ENCODE measurements around the gene MYL10. TPM values are rescaled to one million over a fixed set of nuclear protein-coding genes. Genes with fewer than 3 reads are reported as not detected.
"Not testable (repeated sequence)": the region's sequence is repeated elsewhere in the genome, so short reads cannot be mapped to it uniquely, and the experiment has no call there.

Gene MYL10
- total RNA-seq, 1 donor from 2014 or later = not detected

DNA sequence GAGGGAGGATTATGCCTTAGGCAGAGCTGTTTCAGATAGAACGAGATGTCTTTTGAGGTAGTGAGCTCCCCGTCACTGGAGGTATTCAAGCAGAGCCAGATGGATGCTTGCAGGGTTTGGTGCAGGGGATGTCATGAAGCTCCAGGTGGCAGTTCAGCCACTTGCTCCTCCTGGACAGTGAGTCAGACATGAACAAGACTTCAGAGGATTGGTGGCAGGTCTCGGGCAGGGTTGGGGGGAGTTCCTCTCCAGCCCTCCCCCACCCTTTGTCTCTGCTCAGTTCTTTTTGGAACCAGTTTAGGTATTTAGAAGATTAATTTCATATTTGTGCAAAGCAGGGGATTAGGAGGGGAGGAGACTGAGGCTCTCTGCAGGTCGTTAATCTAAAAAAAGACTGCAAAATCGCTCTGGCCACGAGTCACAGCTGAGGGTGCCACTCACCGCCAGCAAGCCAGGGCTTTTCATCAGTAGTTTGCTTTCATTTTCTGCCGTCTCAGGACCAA, 21.5 kb upstream of the MYL10 start:
- no peak for DNase-seq

DNA sequence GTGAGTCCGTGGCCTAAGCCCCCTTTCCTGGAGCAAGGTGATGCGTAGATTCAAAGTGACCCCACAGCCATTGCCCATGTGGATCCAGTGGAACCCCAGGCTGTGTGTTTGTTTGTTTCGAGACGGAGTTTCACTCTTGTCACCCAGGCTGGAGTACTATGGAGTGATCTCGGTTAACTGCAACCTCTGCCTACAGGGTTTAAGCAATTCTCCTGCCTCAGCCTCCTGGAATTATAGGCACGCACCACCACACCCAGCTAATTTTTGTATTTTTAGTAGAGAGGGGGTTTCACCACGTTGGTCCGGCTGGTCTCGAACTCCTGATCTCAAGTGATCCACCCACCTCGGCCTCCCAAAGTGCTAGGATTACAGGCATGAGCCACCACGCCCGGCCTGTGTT, 18.8 kb upstream of the MYL10 start:
- not testable (repeated sequence) for DNase-seq

DNA sequence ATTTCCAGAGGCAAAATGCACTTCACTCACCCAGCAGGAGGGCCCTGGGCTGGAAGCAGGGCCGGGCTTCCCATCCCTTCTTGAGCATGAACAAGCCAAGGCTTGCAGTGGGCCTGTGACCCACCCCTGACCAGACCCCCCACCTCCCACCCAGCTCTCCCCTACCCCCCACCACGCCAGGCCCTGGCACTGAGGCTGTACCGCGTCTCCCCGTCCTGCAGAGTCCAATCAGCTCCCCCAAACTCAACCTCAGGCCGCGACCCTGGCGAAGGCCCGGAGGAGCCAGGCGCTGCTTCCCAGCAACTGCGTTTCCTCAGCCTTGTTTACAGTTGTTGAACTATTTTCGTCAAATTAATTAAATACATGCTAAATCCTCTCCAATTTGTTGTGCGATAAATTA, 16.9 kb upstream of the MYL10 start:
- no peak for DNase-seq

DNA sequence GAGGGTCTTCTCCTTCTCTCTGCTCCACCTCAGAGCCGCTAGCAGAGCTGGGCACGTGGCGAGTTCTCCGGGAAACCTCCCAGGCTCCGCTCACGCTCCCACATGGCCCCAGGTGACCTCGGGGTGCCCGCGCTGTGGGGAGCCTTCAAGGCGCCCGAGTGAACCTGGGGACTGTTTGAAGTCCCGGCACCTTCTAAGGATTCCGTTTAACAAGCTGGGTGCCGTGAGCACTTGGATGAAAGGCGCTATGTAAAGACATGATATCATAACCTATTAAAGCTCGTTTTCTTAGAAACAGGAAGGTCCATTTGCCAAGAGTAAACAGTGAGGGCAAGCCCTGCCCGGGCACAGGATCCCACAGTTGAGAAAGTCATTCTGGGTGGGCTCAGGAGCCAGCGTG, 15.8 kb upstream of the MYL10 start:
- peak; percentile 32 for DNase-seq

DNA sequence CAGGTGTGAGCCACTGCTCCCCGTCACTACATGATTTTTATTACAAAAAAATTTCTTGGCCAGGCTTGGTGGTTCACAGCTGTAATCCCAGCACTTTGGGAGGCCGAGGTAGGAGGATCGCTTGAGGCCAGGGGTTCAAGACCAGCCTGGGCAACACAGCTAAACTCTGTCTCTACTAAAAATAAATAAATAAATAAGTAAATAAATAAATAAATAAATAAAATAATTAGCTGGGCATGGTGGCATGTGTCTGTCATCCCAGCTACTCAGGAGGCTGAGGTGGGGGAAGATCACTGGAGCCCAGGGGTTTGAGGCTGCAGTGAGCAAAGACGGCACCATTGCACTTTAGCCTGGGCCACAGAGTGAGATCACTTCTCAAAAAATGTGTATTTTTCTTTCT, 10.0 kb upstream of the MYL10 start:
- DNase-seq = not testable (repeated sequence)

DNA sequence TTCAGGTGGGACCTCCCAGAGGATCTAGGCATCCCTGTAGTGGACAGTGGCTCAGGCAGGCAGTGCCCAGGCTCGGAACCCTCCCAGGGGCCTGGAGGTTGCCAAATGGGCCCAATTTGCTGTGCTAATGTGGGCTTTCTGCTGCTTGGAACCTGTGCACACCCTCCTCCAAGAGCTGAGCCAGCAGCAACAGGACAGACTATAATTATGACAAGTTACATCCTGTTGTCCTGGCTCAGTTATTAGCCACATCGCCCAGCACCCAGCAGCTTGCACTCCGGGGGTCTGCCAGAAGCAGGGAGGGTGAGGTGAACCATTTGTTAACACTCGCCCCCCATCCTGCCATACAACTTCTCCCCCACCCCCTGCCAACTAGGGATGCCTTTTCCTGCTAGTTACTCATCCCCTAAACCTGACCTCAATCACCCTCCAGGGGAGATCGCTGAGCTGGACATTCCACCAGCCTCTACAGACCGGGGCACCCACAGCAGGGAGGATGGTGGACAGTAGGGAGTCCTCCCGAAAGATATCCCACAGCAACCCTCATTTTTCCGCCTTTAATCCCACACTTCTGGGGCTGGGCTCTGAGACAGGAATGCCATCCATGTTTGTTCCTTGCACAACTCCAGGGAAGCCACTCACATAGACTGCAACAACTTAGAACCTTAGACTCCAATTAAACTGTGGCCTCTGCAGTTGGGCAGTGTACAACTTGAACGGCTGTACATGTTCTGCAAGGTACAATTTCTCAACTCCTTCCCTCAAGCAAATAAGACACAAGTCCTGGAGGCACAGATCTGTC, 7.9 kb upstream of the MYL10 start:
- no peak for DNase-seq

DNA sequence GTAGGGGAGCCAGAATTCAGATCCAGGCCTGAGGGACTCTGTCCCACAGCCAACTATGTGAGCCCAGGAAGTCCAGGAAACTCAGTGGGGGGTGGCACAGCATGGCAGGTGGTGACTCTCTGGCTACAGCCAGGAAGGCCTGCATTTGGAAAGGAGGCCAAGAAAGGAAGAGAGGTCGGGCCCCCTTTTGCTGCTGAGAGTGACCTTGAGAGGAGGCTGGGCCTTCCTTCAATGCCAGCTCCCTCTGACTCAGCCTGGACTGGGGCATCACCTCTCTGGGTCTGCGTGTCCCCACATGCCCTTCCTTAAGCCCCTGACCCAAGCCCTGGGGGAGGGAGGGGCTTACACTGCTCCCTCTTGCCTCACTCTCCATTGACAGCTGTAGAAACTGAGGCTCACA, 6.4 kb upstream of the MYL10 start:
- no peak for DNase-seq

DNA sequence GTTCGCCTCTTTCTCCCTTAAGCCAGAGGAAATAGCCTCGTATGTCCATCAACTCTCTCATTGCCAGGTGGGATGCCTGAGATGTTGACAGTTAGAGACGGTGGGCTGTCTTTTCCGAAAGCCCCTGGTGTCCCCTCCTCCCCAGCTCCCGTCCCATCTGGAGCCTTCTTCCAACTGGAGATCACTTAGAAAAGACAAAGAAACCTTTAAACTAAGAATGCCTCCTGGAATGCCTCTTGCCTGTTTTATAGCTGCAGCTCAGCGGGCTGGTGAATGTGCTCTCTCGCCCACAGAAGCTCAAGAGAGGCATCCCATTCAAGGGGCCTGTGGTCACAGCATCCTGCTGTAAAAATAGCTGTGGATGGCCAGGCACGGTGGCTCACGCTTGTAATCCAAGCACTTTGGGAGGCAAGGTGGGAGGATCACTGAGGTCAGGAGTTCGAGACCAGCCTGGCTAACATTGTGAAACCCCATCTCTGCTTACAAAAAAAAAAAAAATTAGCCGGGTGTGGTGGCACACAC, 5.2 kb upstream of the MYL10 start:
- no peak for DNase-seq

DNA sequence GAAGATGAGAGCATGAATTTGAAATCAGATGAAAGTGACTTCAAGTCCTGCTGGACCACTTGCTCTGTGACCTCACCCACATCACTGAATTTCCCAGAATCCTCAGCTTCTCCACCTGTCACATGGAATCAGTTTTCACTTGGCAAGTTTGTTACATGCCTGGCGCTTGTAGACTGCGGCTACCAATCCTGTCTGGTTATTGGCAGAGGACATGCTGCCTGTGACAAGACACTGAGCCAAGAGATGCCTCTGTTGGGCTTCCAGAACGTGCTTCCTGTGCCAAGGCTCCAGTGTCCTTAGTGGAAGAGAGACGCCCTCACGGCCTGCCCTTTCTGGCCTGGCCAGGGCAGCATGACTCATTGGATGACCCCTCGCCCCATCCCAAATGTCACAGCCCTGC, 4.4 kb upstream of the MYL10 start:
- no peak for DNase-seq

DNA sequence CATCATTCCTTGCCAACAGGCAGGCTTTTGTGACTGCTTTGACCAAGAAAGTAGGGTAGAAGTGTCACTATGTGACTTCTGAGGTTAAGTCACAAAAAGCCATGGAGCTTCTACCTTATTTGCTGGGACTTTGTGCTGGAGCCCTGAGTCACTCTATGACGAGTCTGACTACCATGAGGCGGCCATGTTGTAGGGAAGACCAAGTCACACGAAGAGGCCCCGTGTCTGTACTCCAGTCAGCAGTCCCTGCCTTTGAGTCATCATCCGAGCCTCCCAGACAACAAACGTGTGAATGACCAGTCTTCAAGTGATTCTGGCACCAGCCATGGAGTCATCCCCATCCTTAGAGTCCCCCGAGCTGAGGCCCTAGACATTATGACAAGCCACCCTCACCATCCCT, 3.5 kb upstream of the MYL10 start:
- DNase-seq = no peak

DNA sequence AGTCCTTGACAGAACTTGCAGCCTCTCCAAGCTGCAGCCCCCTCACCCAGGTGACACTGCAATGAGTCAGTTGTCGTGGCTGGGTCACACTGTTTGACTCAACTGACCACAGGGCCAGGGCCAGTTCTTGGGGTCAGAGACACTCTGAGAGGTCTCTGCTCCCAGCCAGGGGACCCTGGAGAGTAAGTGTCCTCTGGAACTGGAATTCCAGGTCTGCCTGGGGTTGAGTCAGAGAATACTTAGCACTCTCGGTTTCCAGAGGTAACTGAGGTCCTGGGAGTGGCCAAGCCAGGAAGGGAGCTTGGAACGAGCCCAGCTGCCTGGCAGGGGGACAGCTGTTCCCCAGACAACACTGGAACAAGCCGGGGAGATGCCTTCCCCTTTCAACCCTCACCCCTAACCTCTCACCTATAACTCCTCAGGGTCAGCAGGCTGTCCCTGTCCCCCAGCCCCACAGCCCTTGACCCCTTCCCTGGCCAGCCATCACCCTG, 2.2 kb upstream of the MYL10 start:
- DNase-seq = peak; percentile 61

DNA sequence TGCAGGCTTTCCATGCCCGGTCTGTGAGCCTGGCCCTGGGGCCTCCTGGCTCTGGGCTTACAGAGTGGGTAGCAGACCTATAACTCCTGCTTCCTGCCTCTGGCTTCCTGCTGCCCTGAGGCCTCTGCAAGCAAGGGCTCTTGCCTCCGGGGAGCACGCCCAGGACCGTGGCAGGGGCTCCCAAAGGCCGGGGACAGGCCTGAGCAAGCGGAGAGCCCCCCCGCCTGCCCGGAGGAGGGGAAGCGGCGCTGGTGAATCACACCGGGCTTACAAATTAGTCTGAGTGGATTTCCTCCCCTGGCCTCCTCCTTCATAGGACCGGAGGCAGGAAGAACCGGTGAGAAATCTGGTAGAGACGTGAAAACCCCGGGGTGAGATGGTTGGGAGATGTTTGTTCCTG, 1.5 kb upstream of the MYL10 start:
- peak; percentile 68 for DNase-seq

DNA sequence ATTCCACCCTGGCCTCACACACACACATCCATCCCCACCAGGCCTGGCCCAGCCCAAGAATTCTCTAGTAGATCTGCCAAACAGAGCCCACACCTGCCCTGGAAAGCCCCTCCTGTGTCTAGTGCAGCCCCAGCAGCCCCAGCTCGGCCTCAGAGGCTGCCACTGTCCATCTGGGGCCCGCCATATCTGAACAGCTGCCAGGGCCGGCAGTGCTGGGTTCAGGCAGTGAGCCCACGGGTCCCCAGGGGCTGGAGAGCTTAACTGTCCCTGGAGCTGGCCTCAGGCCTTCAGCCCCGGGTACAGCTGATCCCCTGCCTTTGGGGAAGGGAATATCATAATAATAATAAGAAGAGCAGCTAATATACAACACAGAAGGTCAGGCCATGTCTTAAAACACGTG, 574 bp downstream of the MYL10 start:
- DNase-seq = no peak

DNA sequence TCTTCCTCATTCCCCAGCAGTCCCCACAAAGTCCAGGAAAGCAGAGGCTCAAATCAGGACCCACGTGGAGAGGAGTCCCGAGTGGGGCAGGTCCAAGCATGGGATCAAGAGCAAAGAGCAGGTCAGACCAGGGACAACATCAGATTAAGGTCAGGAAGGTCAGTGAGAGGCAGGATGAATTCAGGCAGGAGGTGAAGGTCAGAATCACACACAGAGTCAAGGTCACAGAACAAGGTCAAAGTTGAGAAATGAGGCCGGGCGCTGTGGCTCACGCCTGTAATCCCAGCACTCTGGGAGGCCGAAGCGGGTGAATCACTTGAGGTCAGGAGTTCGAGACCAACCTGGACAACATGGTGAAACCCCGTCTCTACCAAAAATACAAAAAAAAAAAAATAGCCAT, 2.3 kb downstream of the MYL10 start:
- DNase-seq = no peak

DNA sequence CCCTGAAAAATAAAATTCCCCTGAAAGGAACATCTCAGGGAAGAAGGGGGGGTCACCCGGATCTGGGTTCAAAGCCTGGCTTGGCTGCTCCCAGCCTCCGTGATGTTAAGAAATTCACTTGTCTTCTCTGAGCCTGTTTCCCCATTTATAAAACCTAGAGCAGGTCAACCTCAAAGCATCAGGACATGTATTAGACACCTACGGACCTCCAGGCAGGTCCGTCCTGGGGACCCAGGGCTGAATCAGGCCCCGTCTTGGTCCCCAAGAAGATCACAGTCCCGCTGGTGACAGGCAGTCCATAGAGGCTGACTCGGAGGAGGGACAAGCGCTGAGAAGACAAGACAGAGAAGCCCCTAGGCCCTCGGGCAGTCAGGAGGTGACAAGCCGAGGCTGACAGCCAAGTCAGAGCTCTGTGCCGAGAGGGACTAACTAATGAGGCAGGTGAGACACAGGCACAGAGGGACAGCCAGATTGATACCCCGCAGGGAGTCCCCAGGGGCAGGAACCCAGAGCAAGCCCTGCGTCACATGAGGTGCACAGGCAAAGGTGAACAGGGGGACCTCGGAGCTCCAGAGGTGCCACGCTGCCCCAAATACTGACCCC, 2.9 kb downstream of the MYL10 start:
- DNase-seq = no peak

DNA sequence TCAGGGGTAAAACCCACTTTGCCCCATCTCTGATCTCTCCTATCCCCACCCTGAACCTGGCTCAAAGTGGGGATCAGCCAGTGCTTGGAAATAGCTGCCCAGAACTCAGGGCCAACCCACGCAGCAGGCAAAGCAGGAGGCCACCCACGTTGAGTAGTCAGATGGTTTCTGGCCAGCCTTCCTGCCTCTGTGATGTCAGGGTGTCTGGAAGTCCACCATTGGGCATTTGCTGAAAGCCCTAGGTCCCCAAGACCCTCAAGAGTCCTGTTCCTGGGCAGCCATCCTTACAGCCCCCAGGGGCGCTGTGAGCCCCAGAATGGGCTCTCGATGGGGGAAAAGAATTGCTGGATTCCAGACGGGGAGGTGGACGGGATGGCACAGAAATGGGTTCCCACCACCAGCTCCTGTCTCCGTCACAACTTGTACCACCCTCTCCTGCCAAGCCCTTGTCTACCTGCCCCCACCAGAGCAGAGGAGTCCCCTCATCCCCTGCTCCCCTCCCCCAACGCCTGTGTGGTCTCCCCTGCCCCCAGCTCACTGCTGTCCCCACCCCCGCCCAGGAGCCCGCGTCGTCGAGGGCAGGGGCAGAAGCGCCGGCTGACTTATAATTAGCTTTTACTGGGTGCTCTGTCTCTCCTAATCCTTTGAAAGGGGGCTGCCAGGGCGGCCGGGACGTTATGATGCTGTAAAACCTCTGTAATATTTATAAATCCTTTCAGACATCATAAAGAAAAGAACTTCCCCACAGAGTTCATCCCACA, 3.9 kb downstream of the MYL10 start:
- peak; percentile 31 for DNase-seq

DNA sequence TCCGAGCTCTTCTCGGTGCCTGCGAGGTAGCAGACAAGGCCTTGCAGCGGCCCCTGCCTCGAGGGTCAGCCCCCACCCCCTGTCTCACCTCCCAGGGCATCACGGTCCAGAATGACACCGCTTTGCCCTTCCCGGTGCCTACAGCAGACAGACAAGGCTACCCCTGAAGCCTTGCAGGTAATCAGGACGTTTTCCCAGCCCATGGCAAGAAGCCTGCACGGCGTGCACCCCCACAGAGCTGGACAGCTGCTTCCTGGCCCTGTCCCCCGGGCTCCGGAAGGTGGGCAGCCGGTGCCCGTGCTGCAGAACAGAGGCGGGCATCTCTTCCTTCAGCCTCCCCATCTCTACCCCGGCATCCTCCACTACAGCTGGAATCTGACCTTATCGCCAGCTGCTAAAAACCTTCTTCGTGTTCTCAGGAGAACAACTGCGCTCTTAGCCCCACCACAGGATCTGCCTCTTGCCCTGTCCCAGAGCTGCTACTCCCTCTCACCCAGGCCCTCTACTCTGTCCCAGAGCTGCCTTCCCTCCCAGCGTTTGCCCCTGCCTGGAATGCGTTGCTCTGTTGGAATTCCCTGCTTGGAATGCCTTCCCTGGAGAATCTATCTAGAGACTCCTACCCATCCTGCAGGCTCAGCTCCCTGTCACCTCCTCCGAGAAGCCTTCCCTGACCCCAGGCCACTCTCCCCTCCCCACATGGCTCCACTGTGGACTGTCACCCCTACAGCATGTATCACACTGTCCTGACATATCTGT, 4.7 kb downstream of the MYL10 start:
- no peak for DNase-seq

DNA sequence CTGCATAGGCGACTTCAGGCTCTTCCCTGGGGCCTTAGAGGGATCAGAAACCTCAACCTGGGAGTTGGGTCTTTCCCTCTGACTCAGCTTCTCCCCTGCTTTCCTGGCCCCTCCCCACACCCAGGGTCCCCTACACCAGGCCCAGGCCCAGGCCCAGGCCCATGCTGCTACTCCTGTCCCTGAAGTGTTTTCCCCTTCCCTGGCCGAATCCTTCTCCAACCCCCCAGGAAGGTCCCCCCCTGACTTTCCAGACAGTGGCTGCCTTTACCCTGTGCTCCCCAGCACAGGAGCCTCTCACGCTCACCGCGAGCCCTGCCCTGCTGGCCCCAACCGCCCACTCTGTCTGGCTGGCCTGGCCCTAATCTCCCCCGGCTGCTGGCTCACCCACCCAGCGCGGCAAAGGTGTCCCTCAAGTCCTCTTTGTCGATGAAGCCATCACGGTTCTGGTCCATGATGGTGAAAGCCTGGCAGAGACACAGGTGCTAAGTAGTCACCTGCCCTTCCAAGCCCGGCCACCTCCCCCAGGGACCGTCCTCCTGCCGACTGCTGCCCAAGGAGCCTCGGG, 6.4 kb downstream of the MYL10 start:
- DNase-seq = no peak

DNA sequence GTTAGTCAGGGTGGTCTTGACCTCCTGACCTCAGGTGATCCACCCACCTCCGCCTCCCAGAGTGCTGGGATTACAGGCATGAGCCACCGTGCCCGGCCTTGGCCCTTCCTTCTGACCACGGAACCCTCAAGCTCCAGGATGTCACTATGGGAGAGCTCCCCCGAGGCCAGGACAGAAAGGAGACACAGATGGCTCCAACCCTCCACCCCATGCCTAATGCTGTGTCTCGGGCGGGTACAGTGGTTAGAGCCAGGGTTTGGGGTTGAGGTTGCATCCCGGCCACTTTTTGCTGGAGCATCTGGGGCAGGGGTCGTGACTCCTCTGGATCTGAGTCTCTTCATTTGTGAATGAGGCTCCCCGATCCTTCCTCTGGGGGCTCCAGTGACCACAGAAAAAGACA, 8.1 kb downstream of the MYL10 start:
- DNase-seq = no peak

DNA sequence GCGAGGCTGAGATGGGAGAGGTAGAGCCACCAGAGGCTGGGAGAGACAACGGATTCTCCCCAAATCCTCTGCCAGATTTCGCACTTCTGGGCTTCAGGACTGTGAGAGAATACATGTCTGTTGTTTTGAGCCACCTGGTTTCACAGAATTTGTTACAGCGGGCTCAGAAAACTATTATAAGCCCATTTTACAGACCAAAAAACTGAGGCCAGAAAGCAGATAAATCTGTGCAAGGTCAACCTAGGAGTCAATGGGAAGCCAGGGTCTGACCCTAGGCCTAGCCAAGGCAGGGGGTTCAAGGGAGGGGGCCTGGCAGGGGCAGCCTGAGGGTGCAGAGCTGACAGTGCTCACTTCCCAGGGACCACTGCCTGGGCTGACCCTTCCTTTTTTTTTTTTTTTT, 8.7 kb downstream of the MYL10 start:
- DNase-seq = no peak

DNA sequence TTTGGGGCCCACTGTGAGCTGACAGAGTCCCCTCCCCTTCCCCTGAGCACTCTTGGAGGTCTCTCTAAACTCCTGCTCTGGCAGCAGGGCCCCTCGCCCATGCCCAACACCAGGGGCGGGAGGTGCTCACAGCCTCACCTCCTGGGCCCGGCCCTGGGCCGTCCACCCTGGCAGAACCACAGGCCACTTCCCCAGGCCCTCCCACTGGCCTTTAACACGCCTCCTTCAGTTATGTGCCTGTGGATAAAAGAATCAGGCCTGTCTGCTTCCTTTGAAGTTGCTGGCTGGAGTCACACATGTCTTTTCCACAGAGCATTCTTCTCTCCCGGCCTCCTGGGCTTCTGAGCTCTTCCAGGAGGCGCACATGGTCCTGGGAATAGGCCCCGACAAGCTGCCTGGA, 10.2 kb downstream of the MYL10 start:
- no peak for DNase-seq

DNA sequence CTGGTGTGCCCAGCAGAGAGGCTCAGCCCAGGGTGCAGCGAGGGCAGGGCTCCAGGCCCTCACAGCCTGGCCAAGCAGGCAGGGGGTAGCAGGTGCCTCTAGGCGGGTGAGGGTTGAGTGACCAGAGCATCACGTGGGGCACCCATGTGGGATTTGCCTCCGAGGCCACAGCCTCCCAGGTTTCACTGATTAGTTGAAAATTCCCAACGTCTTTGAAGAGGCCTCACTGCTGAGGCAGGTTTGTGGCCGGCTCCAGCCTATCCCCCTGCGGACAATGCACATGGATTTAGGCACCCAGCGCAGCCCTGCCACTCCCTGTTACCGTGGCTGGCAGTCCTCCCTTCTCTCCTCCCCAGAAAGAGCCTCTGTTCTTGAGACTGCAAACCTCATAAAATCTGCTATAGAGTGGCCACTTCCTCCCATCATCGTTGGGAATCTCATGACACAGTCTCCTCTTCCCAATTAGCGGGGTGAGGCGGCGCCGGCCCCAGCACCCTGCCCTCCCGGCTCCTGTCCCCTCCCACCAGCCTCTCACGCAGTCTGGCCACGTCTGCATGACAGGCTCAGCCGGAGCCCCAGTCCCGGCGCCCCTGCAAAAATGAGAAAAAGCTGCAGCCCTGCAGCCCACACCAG, 10.8 kb downstream of the MYL10 start:
- DNase-seq = no peak
